ENCODE measurements around the gene CTIF.

GRCh38 chr18:48884771-48885170, 345.9 kb downstream of the CTIF start:
- TF ChIP-seq CREB1 (IDR thresholded peaks at IDR 0.05; ENCODE audit: low read depth) (no peak), EP300 (IDR thresholded peaks at IDR 0.05; ENCODE audit: borderline replicate concordance) (no peak), RAD21 (IDR thresholded peaks at IDR 0.05; ENCODE audit: low read depth) (no peak), MAX (IDR thresholded peaks at IDR 0.05) (no peak), CEBPB (IDR thresholded peaks at IDR 0.05) (no peak), YY1 (IDR thresholded peaks at IDR 0.05; ENCODE audit: low read depth) (no peak), REST (IDR thresholded peaks at IDR 0.05; ENCODE audit: low read depth) (no peak), ZBTB7A (IDR thresholded peaks at IDR 0.05; ENCODE audit: low read depth) (no peak), FOXM1 (IDR thresholded peaks at IDR 0.05; ENCODE audit: borderline replicate concordance, low read depth) (no peak), TCF12 (IDR thresholded peaks at IDR 0.05; ENCODE audit: low read depth) (no peak), USF1 (IDR thresholded peaks at IDR 0.05) (no peak), EGR1 (IDR thresholded peaks at IDR 0.05) (no peak), TEAD4 (IDR thresholded peaks at IDR 0.05) (no peak), TAF1 (IDR thresholded peaks at IDR 0.05; ENCODE audit: low read depth) (no peak)
